ENCODE data around the gene PLEKHH2. TPM values are rescaled to one million over a fixed set of nuclear protein-coding genes. Genes with fewer than 3 reads are reported as not detected.
"Not testable (repeated sequence)": the region's sequence is repeated elsewhere in the genome, so short reads cannot be mapped to it uniquely, and the experiment has no call there.

The PLEKHH2 gene
- total RNA-seq, 6 experiments from 2014 or later: 0.75 to 2.0 (median 1.3) TPM

DNA sequence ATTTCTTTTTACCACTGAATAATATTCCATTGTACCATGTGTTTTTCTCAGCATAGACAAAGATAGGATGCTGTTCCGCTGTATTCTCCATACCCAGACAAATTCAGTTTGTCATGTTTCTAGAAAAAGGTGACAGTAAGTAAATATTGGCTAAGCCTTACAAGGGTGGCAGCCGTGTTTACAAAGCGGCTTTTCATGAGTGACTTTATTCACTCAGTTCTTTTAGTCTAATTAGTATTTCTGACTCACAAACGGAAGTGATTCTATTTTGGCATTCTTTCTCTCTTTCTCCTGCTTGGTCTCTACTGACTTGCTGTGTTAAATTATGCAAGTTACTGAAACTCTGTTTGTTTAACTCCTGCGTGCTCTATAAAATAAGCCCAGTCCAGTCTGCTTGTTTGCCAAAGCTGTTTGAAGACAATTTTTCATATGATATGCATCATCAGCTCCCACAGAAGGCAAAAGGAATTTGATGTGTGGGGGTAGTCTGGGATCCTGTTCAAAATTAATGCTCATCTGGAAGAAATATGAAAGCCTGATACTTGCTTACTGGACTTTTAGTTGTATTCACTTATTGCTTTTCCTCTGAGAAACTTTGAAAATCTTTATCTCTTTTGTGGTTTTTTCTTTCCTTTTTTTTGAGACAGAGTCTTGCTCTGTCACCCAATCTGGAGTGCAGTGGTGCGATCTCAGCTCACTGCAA is 2.3 kb upstream of the PLEKHH2 start:
- no peak for TF ChIP-seq POLR2A (IDR thresholded peaks at IDR 0.05)
- TF ChIP-seq, protein P1, sequence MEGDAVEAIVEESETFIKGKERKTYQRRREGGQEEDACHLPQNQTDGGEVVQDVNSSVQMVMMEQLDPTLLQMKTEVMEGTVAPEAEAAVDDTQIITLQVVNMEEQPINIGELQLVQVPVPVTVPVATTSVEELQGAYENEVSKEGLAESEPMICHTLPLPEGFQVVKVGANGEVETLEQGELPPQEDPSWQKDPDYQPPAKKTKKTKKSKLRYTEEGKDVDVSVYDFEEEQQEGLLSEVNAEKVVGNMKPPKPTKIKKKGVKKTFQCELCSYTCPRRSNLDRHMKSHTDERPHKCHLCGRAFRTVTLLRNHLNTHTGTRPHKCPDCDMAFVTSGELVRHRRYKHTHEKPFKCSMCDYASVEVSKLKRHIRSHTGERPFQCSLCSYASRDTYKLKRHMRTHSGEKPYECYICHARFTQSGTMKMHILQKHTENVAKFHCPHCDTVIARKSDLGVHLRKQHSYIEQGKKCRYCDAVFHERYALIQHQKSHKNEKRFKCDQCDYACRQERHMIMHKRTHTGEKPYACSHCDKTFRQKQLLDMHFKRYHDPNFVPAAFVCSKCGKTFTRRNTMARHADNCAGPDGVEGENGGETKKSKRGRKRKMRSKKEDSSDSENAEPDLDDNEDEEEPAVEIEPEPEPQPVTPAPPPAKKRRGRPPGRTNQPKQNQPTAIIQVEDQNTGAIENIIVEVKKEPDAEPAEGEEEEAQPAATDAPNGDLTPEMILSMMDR (IDR thresholded peaks at IDR 0.05): no peak
- Histone ChIP-seq H3K9me3 (no peaks in the 10 kb centered on the region), H3K4me1 (peaks cover 0 to 14% (median 6%) of the 10 kb centered on the region in 4 donors), H3K27me3 (no peaks in the 10 kb centered on the region), H3K36me3 (no peaks in the 10 kb centered on the region), H3K4me3 (no peak overlapping the region), H3K27ac (no peak overlapping the region)
- ATAC-seq: peak in 1 of 4 donors; percentile 54
- WGBS (ENCODE audit: insufficient coverage, low coverage, low lambda C conversion rate, missing lambda C conversion rate): 29% methylated on average over 6 of the region's 6 CpGs
- DNase-seq: no peak
- intact Hi-C loops (cut with DNase I): no loop called here

DNA sequence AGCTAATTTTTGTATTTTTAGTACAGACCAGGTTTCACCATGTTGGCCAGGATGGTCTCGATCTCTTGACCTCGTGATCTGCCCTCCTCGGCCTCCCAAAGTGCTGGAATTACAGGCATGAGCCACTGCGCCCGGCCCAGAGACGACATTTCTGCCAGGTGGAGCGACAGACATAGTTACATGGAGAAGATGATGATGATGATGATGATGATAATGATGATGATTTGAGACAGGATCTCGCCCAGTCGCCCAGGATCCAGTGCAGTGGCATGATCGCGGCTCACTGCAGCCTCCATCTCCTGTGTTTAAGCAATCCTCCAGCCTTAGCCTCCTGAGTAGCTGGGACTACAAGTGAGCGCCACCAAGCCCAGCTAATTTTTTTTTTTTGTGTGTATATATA is 907 bp upstream of the PLEKHH2 start:
- H3K27ac ChIP-seq; H3K9me3 ChIP-seq; intact Hi-C loops (cut with DNase I); H3K4me3 ChIP-seq; DNase-seq; H3K27me3 ChIP-seq; ATAC-seq; H3K36me3 ChIP-seq: not testable (repeated sequence)
- WGBS (ENCODE audit: insufficient coverage, low coverage, low lambda C conversion rate, missing lambda C conversion rate): 83% methylated on average over 5 of the region's 12 CpGs
- peaks cover 0 to 14% (median 6%) of the 10 kb centered on the region in 4 donors for H3K4me1 ChIP-seq

DNA sequence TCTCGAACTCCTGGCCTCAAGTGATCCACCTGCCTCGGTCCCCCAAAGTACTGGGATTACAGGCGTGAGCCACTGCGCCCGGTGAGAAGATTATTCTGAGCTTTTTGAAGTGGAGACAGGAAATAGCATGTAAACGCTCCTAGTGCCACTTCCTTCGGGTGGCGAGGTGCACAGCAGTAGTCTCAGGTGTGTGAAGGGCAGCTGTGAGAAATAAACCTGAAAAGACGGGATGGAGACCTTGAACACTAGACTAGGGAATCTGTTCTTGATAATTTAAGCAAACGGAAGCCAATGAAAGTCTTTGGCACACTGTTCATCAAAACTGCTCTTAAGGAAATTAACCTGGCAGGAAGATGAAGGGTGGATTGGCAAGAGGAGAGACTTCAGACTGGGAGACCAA is 439 bp upstream of the PLEKHH2 start:
- no peaks in the 10 kb centered on the region for H3K36me3 ChIP-seq
- no peak for TF ChIP-seq POLR2A (IDR thresholded peaks at IDR 0.05)
- TF ChIP-seq, protein P1 (IDR thresholded peaks at IDR 0.05): no peak
- no peak overlapping the region for H3K27ac ChIP-seq
- ATAC-seq (no peak), DNase-seq (no peak)
- H3K4me3 ChIP-seq: peak overlapping the region; percentile 57 to 68 (median 64)
- no peaks in the 10 kb centered on the region for H3K27me3 ChIP-seq
- intact Hi-C loops (cut with DNase I): no loop called here
- 35% methylated on average over 9 of the region's 10 CpGs for WGBS (ENCODE audit: insufficient coverage, low coverage, low lambda C conversion rate, missing lambda C conversion rate)
- no peaks in the 10 kb centered on the region for H3K9me3 ChIP-seq
- peaks cover 0 to 14% (median 6%) of the 10 kb centered on the region in 4 donors for H3K4me1 ChIP-seq

DNA sequence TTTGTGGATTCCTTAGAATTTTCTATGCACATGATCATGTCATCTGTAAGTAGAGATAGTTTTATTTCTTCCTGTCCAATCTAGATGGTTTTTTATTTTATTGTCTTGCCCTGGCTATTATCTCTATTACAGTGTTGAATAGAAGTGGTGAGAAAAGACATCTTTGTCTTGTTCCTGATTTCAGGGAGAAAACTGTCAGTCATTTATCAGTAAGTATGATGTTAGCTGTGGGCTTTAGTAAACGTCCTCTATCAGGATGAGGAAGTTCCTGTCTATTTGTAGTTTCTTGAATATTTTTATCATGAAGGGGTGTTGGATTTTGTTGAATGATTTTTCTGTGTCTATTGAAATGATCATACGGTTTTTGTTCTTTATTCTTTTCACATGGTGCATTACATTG is 5.3 kb downstream of the PLEKHH2 start:
- H3K4me1 ChIP-seq: peaks cover 0 to 2% (median 0%) of the 10 kb centered on the region in 4 donors
- intact Hi-C loops (cut with DNase I): no loop called here
- ATAC-seq: no peak
- no peak overlapping the region for H3K27ac ChIP-seq
- no peaks in the 10 kb centered on the region for H3K9me3 ChIP-seq
- DNase-seq: no peak
- no peaks in the 10 kb centered on the region for H3K36me3 ChIP-seq
- no peak for TF ChIP-seq POLR2A (IDR thresholded peaks at IDR 0.05)
- TF ChIP-seq, protein P1 (IDR thresholded peaks at IDR 0.05): no peak
- no peak overlapping the region for H3K4me3 ChIP-seq
- H3K27me3 ChIP-seq: no peaks in the 10 kb centered on the region
- 46% methylated on average over 2 of the region's 2 CpGs for WGBS (ENCODE audit: insufficient coverage, low coverage, low lambda C conversion rate, missing lambda C conversion rate)

DNA sequence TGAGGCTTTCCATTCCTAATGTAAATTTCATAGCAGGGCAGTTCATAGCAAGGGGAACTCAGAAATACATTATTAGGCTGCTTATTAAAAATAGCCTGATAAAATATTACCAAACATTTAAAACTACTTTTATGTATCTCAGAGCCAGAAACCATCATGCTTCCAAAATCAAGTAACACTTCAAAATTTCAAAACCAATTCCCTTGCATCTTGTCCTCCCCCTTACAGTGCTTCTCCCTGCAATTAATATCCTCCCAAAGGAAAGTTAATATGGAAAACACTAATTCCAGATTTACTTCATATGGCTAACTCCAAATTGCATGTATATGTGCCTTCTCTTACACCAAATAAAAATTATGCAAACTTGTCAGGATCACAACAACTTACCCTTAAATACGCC is 6.6 kb downstream of the PLEKHH2 start:
- TF ChIP-seq, protein P1 (IDR thresholded peaks at IDR 0.05): no peak
- no peak for TF ChIP-seq POLR2A (IDR thresholded peaks at IDR 0.05)
- intact Hi-C loops (cut with DNase I): no loop called here
- ATAC-seq (no peak), DNase-seq (no peak)
- Histone ChIP-seq H3K27ac (no peak overlapping the region), H3K9me3 (no peaks in the 10 kb centered on the region), H3K27me3 (no peaks in the 10 kb centered on the region), H3K4me1 (no peaks in the 10 kb centered on the region), H3K36me3 (no peaks in the 10 kb centered on the region), H3K4me3 (no peak overlapping the region)
- WGBS (ENCODE audit: insufficient coverage, low coverage, low lambda C conversion rate, missing lambda C conversion rate): 93% methylated on average over 1 of the region's 1 CpG

Data from right lobe of liver (tissue), 6 donors.